IMR-90 (cell line): ENCODE results near the gene SNX7. TPM values are rescaled to one million over a fixed set of nuclear protein-coding genes. Genes with fewer than 3 reads are reported as not detected.

Source experiments
- ATAC-seq: fragments of 200-7000 bp; cut with Tn5 transposase; 2 replicates; pipeline ENCODE4 v1.9.1; 2020; ENCODE audit warnings: low read depth, mild to moderate bottlenecking, moderate library complexity
- BruUV-seq: library from RNA; stranded (reverse); fragments of 400-500 nt; replicated peaks from 2 replicates; lab custom pipeline; 2021; lab: Mats Ljungman, UMichigan
- CTCF ChIA-PET: fragments of 300-600 bp; formaldehyde crosslinking; extraction: SDS; loops from one replicate; lab custom pipeline; 2021; ENCODE audit warnings: antibody characterized with exemption; lab: Yijun Ruan, JAX
- POLR2A ChIA-PET: fragments of 300-600 bp; sonication (Branson Sonifier 250); formaldehyde crosslinking; loops from one replicate; lab custom pipeline; 2022; ENCODE audit warnings: antibody characterized with exemption; ENCODE audit not compliant: unreplicated experiment; lab: Charles Lee
- DNase-seq: peaks from one replicate; pipeline ENCODE4 v3.0.0; 2013
- H2AFZ ChIP-seq: replicated peaks from 2 replicates; pipeline ENCODE3; 2013; ENCODE audit warnings: low read length, mild to moderate bottlenecking; ENCODE audit not compliant: poor library complexity
- H2AK5ac ChIP-seq: 2 replicates; pipeline ENCODE4 v1.6.1; 2013; ENCODE audit warnings: low read depth, low read length, inconsistent platforms
- H2AK9ac ChIP-seq: replicated peaks from 2 replicates; pipeline ENCODE3; 2013; ENCODE audit warnings: mild to moderate bottlenecking, low read depth, low read length, moderate library complexity; ENCODE audit not compliant: poor library complexity
- H2BK120ac ChIP-seq: 2 replicates; pipeline ENCODE4 v1.6.1; 2013; ENCODE audit warnings: low read depth, low read length, inconsistent platforms
- H2BK15ac ChIP-seq: 3 replicates; pipeline ENCODE4 v1.6.1; 2013; ENCODE audit warnings: low read depth, low read length, inconsistent platforms
- H2BK20ac ChIP-seq: 2 replicates; pipeline ENCODE4 v1.6.1; 2013; ENCODE audit warnings: low read depth, mild to moderate bottlenecking, inconsistent platforms, low read length, moderate library complexity
- H2BK5ac ChIP-seq: 2 replicates; pipeline ENCODE4 v1.6.1; 2013; ENCODE audit warnings: mild to moderate bottlenecking, low read depth, low read length, inconsistent platforms; ENCODE audit not compliant: poor library complexity, severe bottlenecking
- H3K14ac ChIP-seq: replicated peaks from 2 replicates; pipeline ENCODE4 v1.6.1; 2013; ENCODE audit warnings: low read depth, low read length, inconsistent platforms
- H3K18ac ChIP-seq: 2 replicates; pipeline ENCODE4 v1.6.1; 2013; ENCODE audit warnings: low read depth, low read length, control low read depth
- H3K23ac ChIP-seq: 2 replicates; pipeline ENCODE4 v1.6.1; 2013; ENCODE audit warnings: low read depth, low read length, inconsistent platforms
- H3K27ac ChIP-seq: 2 replicates; pipeline ENCODE4 v1.5.1; 2013; ENCODE audit warnings: mild to moderate bottlenecking, control low read depth, low read length; ENCODE audit not compliant: insufficient read depth
- H3K27me3 ChIP-seq: 2 replicates; pipeline ENCODE4 v1.6.1; 2013; ENCODE audit warnings: low read length; ENCODE audit not compliant: control insufficient read depth, insufficient read depth
- H3K36me3 ChIP-seq: 2 replicates; pipeline ENCODE4 v1.6.1; 2013; ENCODE audit warnings: low read length, mixed read lengths; ENCODE audit not compliant: control insufficient read depth, insufficient read depth
- H3K4ac ChIP-seq: 2 replicates; pipeline ENCODE4 v1.6.1; 2013; ENCODE audit warnings: low read depth, low read length, inconsistent platforms
- H3K4me1 ChIP-seq: 2 replicates; pipeline ENCODE4 v1.6.1; 2013; ENCODE audit warnings: low read length, mixed read lengths; ENCODE audit not compliant: control insufficient read depth, insufficient read depth
- H3K4me2 ChIP-seq: 2 replicates; pipeline ENCODE4 v1.6.1; 2013; ENCODE audit warnings: low read depth, mild to moderate bottlenecking, control low read depth, low read length, moderate library complexity
- H3K4me3 ChIP-seq: 2 replicates; pipeline ENCODE4 v1.5.1; 2013; ENCODE audit warnings: low read depth, mild to moderate bottlenecking, control low read depth, low read length, moderate library complexity; ENCODE audit not compliant: insufficient read depth
- H3K56ac ChIP-seq: 2 replicates; pipeline ENCODE4 v1.6.1; 2013; ENCODE audit warnings: low read length, inconsistent platforms; ENCODE audit not compliant: insufficient read depth; ENCODE audit errors: extremely low read depth
- H3K79me1 ChIP-seq, 2 experiments: 2 replicates each; pipeline ENCODE4 v1.6.1; 2013; ENCODE audit warnings: low read length in 2 of 2, inconsistent platforms in 1 of 2, low read depth in 1 of 2
- H3K9ac ChIP-seq: 2 replicates; pipeline ENCODE4 v1.6.1; 2013; ENCODE audit warnings: low read depth, low read length, control low read depth
- H3K9me1 ChIP-seq: 2 replicates; pipeline ENCODE4 v1.6.1; 2013; ENCODE audit warnings: low read length, inconsistent platforms; ENCODE audit not compliant: insufficient read depth
- H3K9me3 ChIP-seq: 2 replicates; pipeline ENCODE4 v1.6.1; 2013; ENCODE audit warnings: low read length; ENCODE audit not compliant: control insufficient read depth, insufficient read depth
- H4K20me1 ChIP-seq: 2 replicates; pipeline ENCODE4 v1.6.1; 2013; ENCODE audit warnings: low read length, inconsistent platforms; ENCODE audit not compliant: insufficient read depth
- H4K5ac ChIP-seq: 2 replicates; pipeline ENCODE4 v1.6.1; 2013; ENCODE audit warnings: mild to moderate bottlenecking, low read depth, low read length, control low read depth
- H4K8ac ChIP-seq, 2 experiments: 2 replicates each; pipeline ENCODE4 v1.6.1; 2013; ENCODE audit warnings: low read depth in 2 of 2, low read length in 2 of 2, control low read depth in 1 of 2, inconsistent platforms in 1 of 2
- H4K91ac ChIP-seq: 2 replicates; pipeline ENCODE4 v1.6.1; 2013; ENCODE audit warnings: low read depth, low read length, inconsistent platforms; ENCODE audit not compliant: insufficient read depth
- MAFK ChIP-seq: IDR thresholded peaks from 2 replicates; pipeline ENCODE4 v1.6.1; 2012; ENCODE audit warnings: low read depth, low read length, improper control_type of control experiment
- RFX5 ChIP-seq: IDR thresholded peaks from 2 replicates; pipeline ENCODE4 v1.8.0; 2012; ENCODE audit warnings: low read depth, mild to moderate bottlenecking, low read length, moderate library complexity
- WGBS, 2 experiments: methylation state at CpG; one replicate each; pipeline versions ENCODE4 v1.1.5 to v1.1.7; 2013; ENCODE audit warnings: missing lambda C conversion rate in 2 of 2; ENCODE audit not compliant: insufficient read length in 1 of 2; ENCODE audit errors: extremely low coverage in 2 of 2; 5-methylcytosine and 5-hydroxymethylcytosine counted together
- dilution Hi-C: fragments of 300-500 bp; cut with HindIII; formaldehyde crosslinking; loops from one replicate; pipeline ENCODE4 v1.14.3; 2018; ENCODE audit warnings: low sequenced_read_pairs; ENCODE audit not compliant: unreplicated experiment
- in situ Hi-C: fragments of 300-500 bp; cut with MboI; formaldehyde crosslinking; loops from 3 replicates; pipeline ENCODE4 v1.14.3; 2019; ENCODE audit warnings: low sequenced_read_pairs, inconsistent platforms, mixed read lengths
- intact Hi-C: fragments of 100-400 bp; cut with micrococcal nuclease; formaldehyde crosslinking; loops from 2 replicates; pipeline ENCODE4 v1.10.0; 2022
- polyA plus RNA-seq, 3 experiments: library from polyadenylated mRNA; depleted of rRNA; stranded (reverse); fragments of >200 nt; gene quantifications; 2 replicates each; pipeline ENCODE4 v1.2.3, GENCODE V29; 2012; ENCODE audit warnings: low replicate concordance in 1 of 3
- total RNA-seq: library from RNA; depleted of rRNA; stranded (reverse); fragments of >200 nt; gene quantifications from 2 replicates; pipeline ENCODE4 v1.2.3, GENCODE V29; 2012

Gene SNX7
- total and polyA plus RNA-seq, 2 of the 4 experiments (the other 2 are of a cell fraction), result 22.5 to 24.4 TPM

GRCh38 chr1:98696077-98696476 lies 34.6 kb downstream of the SNX7 start:
- no CpG with 5 or more reads among the region's 4 CpGs for WGBS, 2 experiments
- CTCF ChIA-PET, result no interaction called here
- in situ Hi-C loops (no loop called here), dilution Hi-C loops (no loop called here), intact Hi-C loops (no loop called here)
- no peak overlapping the region for H3K27ac ChIP-seq
- H3K4me3 ChIP-seq, result no peak overlapping the region
- POLR2A ChIA-PET, result no interaction called here
- H3K56ac ChIP-seq, result no peak overlapping the region
- H3K9me3 ChIP-seq, result no peaks in the 10 kb centered on the region
- BruUV-seq, result no TSS peak
- no peak overlapping the region for H4K91ac ChIP-seq
- H3K18ac ChIP-seq, result no peak overlapping the region
- no peak overlapping the region for H3K9ac ChIP-seq
- H4K8ac ChIP-seq, result no peak overlapping the region
- H3K27me3 ChIP-seq, result no peaks in the 10 kb centered on the region
- H2AFZ ChIP-seq, result no peak overlapping the region
- DNase-seq (no peak), ATAC-seq (no peak)
- TF ChIP-seq MAFK, result peak; percentile 84
- TF ChIP-seq RFX5, result no peak
- no peak overlapping the region for H2BK15ac ChIP-seq
- H3K36me3 ChIP-seq, result no peaks in the 10 kb centered on the region
- 0 out of 4 replicates have a peak, but pooled peaks cover 0 to 9% of the 10 kb centered on the region in 2 experiments for H3K79me1 ChIP-seq
- no peak overlapping the region for H3K4me2 ChIP-seq
- H2BK120ac ChIP-seq, result no peak overlapping the region
- H2BK5ac ChIP-seq, result no peak overlapping the region
- no peak overlapping the region for H2AK9ac ChIP-seq
- H4K5ac ChIP-seq, result no peak overlapping the region
- peaks cover 4% of the 10 kb centered on the region for H3K4me1 ChIP-seq
- H3K4ac ChIP-seq, result no peak overlapping the region
- H3K14ac ChIP-seq, result no peak overlapping the region
- H4K20me1 ChIP-seq, result no peaks in the 10 kb centered on the region
- H2BK20ac ChIP-seq, result no peak overlapping the region
- H2AK5ac ChIP-seq, result no peak overlapping the region
- H3K23ac ChIP-seq, result no peak overlapping the region
- peaks cover 3% of the 10 kb centered on the region for H3K9me1 ChIP-seq
